H1 (cell line): ENCODE data around the gene TDRD9. TPM values are rescaled to one million over a fixed set of nuclear protein-coding genes. Genes with fewer than 3 reads are reported as not detected.

ENCODE experiments used
- CTCF ChIA-PET: fragments of 300-600 bp; sonication (Branson Sonifier 250); formaldehyde crosslinking; loops from one replicate; lab custom pipeline; 2021; ENCODE audit not compliant: partially characterized antibody; lab: Charles Lee
- POLR2A ChIA-PET: fragments of 300-600 bp; sonication (Branson Sonifier 250); formaldehyde crosslinking; loops from one replicate; lab custom pipeline; 2021; ENCODE audit warnings: inconsistent platforms; ENCODE audit not compliant: partially characterized antibody; lab: Charles Lee
- DNase-seq, 2 experiments: peaks; one replicate each; pipeline versions ENCODE4 v3.0.0 to v3.0.0-alpha.2; 2010 to 2022; ENCODE audit warnings: low spot score in 2 of 2, low read depth in 1 of 2, mixed read lengths in 1 of 2
- FAIRE-seq: peaks from 2 replicates; lab custom pipeline; 2011; peaks lifted over from hg19 to GRCh38; lab: Jason Lieb, UNC
- H2AFZ ChIP-seq: 2 replicates; pipeline ENCODE4 v1.8.1; 2012; ENCODE audit warnings: low read length, inconsistent platforms
- H2AK5ac ChIP-seq: 2 replicates; pipeline ENCODE4 v1.6.1; 2013; ENCODE audit warnings: low read depth, low read length
- H2BK120ac ChIP-seq: replicated peaks from 2 replicates; pipeline ENCODE3; 2013; ENCODE audit warnings: low read depth, low read length, inconsistent platforms
- H2BK12ac ChIP-seq: 2 replicates; pipeline ENCODE4 v1.6.1; 2013; ENCODE audit warnings: low read depth, low read length
- H2BK15ac ChIP-seq: 2 replicates; pipeline ENCODE4 v1.6.1; 2013; ENCODE audit warnings: low read length
- H2BK20ac ChIP-seq: 2 replicates; pipeline ENCODE4 v1.6.1; 2013; ENCODE audit warnings: low read length
- H2BK5ac ChIP-seq: 2 replicates; pipeline ENCODE4 v1.6.1; 2013; ENCODE audit warnings: low read depth, low read length
- H3K14ac ChIP-seq: 2 replicates; pipeline ENCODE4 v1.6.1; 2013; ENCODE audit warnings: inconsistent platforms; ENCODE audit not compliant: insufficient read length
- H3K18ac ChIP-seq: 2 replicates; pipeline ENCODE4 v1.6.1; 2013; ENCODE audit warnings: low read length; ENCODE audit errors: extremely low read depth
- H3K23ac ChIP-seq: 2 replicates; pipeline ENCODE4 v1.6.1; 2013; ENCODE audit warnings: inconsistent platforms; ENCODE audit not compliant: insufficient read length
- H3K23me2 ChIP-seq: 2 replicates; pipeline ENCODE4 v1.6.1; 2013; ENCODE audit warnings: low read depth, low read length
- H3K27ac ChIP-seq: 2 replicates; pipeline ENCODE4 v1.6.1; 2011; ENCODE audit warnings: low read depth, low read length, inconsistent platforms
- H3K27me3 ChIP-seq, 4 experiments: replicated peaks in 1 of 4; 1 replicate in 1 of 4; 2 replicates in 3 of 4; pipeline versions ENCODE4 v1.6.1 to v1.8.1; 2011 to 2013; ENCODE audit warnings: low read length in 3 of 4, mild to moderate bottlenecking in 3 of 4, inconsistent platforms in 2 of 4, mixed read lengths in 2 of 4, moderate library complexity in 1 of 4; ENCODE audit not compliant: control insufficient read depth in 3 of 4, insufficient read depth in 3 of 4; ENCODE audit errors: extremely low read depth in 1 of 4
- H3K36me3 ChIP-seq, 4 experiments: 2 replicates each; pipeline versions ENCODE4 v1.6.1 to v1.8.1; 2011 to 2013; ENCODE audit warnings: mild to moderate bottlenecking in 4 of 4, low read length in 3 of 4, moderate library complexity in 2 of 4, control low read depth in 1 of 4, inconsistent platforms in 1 of 4; ENCODE audit not compliant: insufficient read depth in 4 of 4, control insufficient read depth in 2 of 4
- H3K4ac ChIP-seq: replicated peaks from 2 replicates; pipeline ENCODE3; 2013; ENCODE audit warnings: low read length, low read depth, mixed read lengths, inconsistent platforms; ENCODE audit not compliant: insufficient read length
- H3K4me1 ChIP-seq, 4 experiments: replicated peaks in 1 of 4; 1 replicate in 1 of 4; 2 replicates in 3 of 4; pipeline versions ENCODE4 v1.6.1 to v1.8.1; 2011 to 2013; ENCODE audit warnings: low read length in 3 of 4, inconsistent platforms in 2 of 4, mixed read lengths in 1 of 4; ENCODE audit not compliant: insufficient read depth in 4 of 4, control insufficient read depth in 3 of 4
- H3K4me2 ChIP-seq, 2 experiments: 2 replicates each; pipeline versions ENCODE4 v1.6.1 to v1.8.1; 2011 to 2013; ENCODE audit warnings: low read depth in 2 of 2, low read length in 2 of 2, control low read depth in 1 of 2, inconsistent platforms in 1 of 2, mild to moderate bottlenecking in 1 of 2; ENCODE audit not compliant: insufficient read depth in 1 of 2
- H3K4me3 ChIP-seq, 4 experiments: fragments of 200-600, 300-600 bp in 1 of 4; sonication (generic), shearing (Covaris generic), sonication (Bioruptor Twin) in 1 of 4; 2 replicates each; pipeline versions ENCODE4 v1.5.1 to v1.8.1; 2011 to 2016; ENCODE audit warnings: low read length in 4 of 4, low read depth in 3 of 4, control low read depth in 2 of 4, inconsistent platforms in 2 of 4, mild to moderate bottlenecking in 2 of 4, mixed read lengths in 1 of 4, moderate library complexity in 1 of 4; ENCODE audit not compliant: insufficient read depth in 2 of 4; ENCODE audit errors: extremely low read depth in 1 of 4
- H3K56ac ChIP-seq: replicated peaks from 2 replicates; pipeline ENCODE3; 2013; ENCODE audit warnings: low read depth, mild to moderate bottlenecking, mixed read lengths, low read length, inconsistent platforms; ENCODE audit not compliant: insufficient read length
- H3K79me1 ChIP-seq: 2 replicates; pipeline ENCODE4 v1.6.1; 2013; ENCODE audit warnings: low read depth, low read length, control low read depth
- H3K79me2 ChIP-seq, 2 experiments: 2 replicates each; pipeline versions ENCODE4 v1.6.1 to v1.8.1; 2012 to 2013; ENCODE audit warnings: low read length in 2 of 2, mild to moderate bottlenecking in 2 of 2, inconsistent platforms in 1 of 2; ENCODE audit not compliant: insufficient read depth in 2 of 2, control insufficient read depth in 1 of 2
- H3K9ac ChIP-seq, 4 experiments: replicated peaks in 1 of 4; 1 replicate in 1 of 4; 2 replicates in 3 of 4; pipeline versions ENCODE4 v1.6.1 to v1.8.1; 2011 to 2013; ENCODE audit warnings: low read depth in 3 of 4, low read length in 3 of 4, control low read depth in 2 of 4, mild to moderate bottlenecking in 2 of 4, moderate library complexity in 2 of 4, inconsistent platforms in 1 of 4; ENCODE audit errors: extremely low read depth in 1 of 4
- H3K9me3 ChIP-seq, 2 experiments: 2 replicates each; pipeline versions ENCODE4 v1.6.1 to v1.8.1; 2012 to 2013; ENCODE audit warnings: mild to moderate bottlenecking in 2 of 2, moderate library complexity in 2 of 2, control low read depth in 1 of 2, inconsistent platforms in 1 of 2, low read depth in 1 of 2, low read length in 1 of 2, mixed read lengths in 1 of 2; ENCODE audit not compliant: insufficient read depth in 2 of 2
- H4K20me1 ChIP-seq, 2 experiments: replicated peaks in 1 of 2; 2 replicates each; pipeline versions ENCODE3 to v1.8.1; 2011 to 2013; ENCODE audit warnings: inconsistent platforms in 2 of 2, low read length in 2 of 2, mild to moderate bottlenecking in 1 of 2; ENCODE audit not compliant: insufficient read depth in 2 of 2, control insufficient read depth in 1 of 2
- H4K5ac ChIP-seq: 2 replicates; pipeline ENCODE4 v1.6.1; 2013; ENCODE audit warnings: low read length, low read depth, mixed read lengths, inconsistent platforms; ENCODE audit not compliant: insufficient read length
- H4K8ac ChIP-seq: 2 replicates; pipeline ENCODE4 v1.8.0; 2013; ENCODE audit warnings: mild to moderate bottlenecking, moderate library complexity, low read length, inconsistent platforms; ENCODE audit not compliant: insufficient read depth; ENCODE audit errors: extremely low read depth
- H4K91ac ChIP-seq: replicated peaks from 2 replicates; pipeline ENCODE3; 2013; ENCODE audit warnings: low read length, mixed read lengths, inconsistent platforms; ENCODE audit not compliant: insufficient read length
- ASH2L ChIP-seq: fragments of 200-600, 300-600 bp; sonication (generic); IDR thresholded peaks from one replicate; pipeline ENCODE4 v1.7.1; 2017; ENCODE audit warnings: low read length
- BACH1 ChIP-seq: IDR thresholded peaks from 2 replicates; pipeline ENCODE4 v1.6.1; 2012; ENCODE audit warnings: low read length, improper control_type of control experiment
- EGR1 ChIP-seq: IDR thresholded peaks from 2 replicates; pipeline ENCODE4 v1.6.1; 2011; ENCODE audit warnings: low read depth, low read length, borderline replicate concordance
- EP300 ChIP-seq, 2 experiments: IDR thresholded peaks; 1 replicate in 1 of 2; 2 replicates in 1 of 2; pipeline ENCODE4 v1.6.1; 2011 to 2012; ENCODE audit warnings: low read depth in 2 of 2, low read length in 2 of 2, mild to moderate bottlenecking in 2 of 2, borderline replicate concordance in 1 of 2, inconsistent platforms in 1 of 2, moderate library complexity in 1 of 2
- NANOG ChIP-seq: IDR thresholded peaks from 2 replicates; pipeline ENCODE4 v1.6.1; 2011; ENCODE audit warnings: low read length, low read depth, mild to moderate bottlenecking, inconsistent platforms; ENCODE audit not compliant: insufficient read depth, poor library complexity, severe bottlenecking
- PHF8 ChIP-seq: fragments of 200-600 bp; sonication (generic); conservative IDR thresholded peaks from 2 replicates; pipeline ENCODE4 v1.7.1; 2012; ENCODE audit warnings: low read depth, mild to moderate bottlenecking, inconsistent platforms, low read length, moderate library complexity
- TEAD4 ChIP-seq: IDR thresholded peaks from 2 replicates; pipeline ENCODE4 v1.6.1; 2012; ENCODE audit warnings: low read depth, low read length, inconsistent platforms, mixed read lengths
- WGBS, 2 experiments: shearing (Covaris generic) in 1 of 2; methylation state at CpG; one replicate each; pipeline versions ENCODE4 v1.1.6 to v1.1.7; 2013 to 2015; ENCODE audit warnings: low lambda C conversion rate in 2 of 2, mixed read lengths in 2 of 2, inconsistent platforms in 1 of 2, low coverage in 1 of 2, missing lambda C conversion rate in 1 of 2; ENCODE audit not compliant: insufficient replicate concordance in 2 of 2, insufficient coverage in 1 of 2, insufficient read length in 1 of 2; ENCODE audit errors: extremely low coverage in 1 of 2, missing lambda C conversion rate in 1 of 2; 5-methylcytosine and 5-hydroxymethylcytosine counted together
- polyA plus RNA-seq, 7 experiments: library from polyadenylated mRNA; depleted of rRNA in 3 of 7; stranded (reverse) in 5 of 7; unstranded in 2 of 7; fragments of >200 nt in 5 of 7; fragments of 200-250 nt in 2 of 7; gene quantifications; 1 replicate in 5 of 7; 2 replicates in 1 of 7; 4 replicates in 1 of 7; pipeline versions ENCODE4 v1.2.1 to v1.2.3, GENCODE V29; 2011 to 2013; ENCODE audit warnings: missing spikeins in 2 of 7, mixed read lengths in 2 of 7
- total RNA-seq: library from RNA; stranded (reverse); fragmentation: NEBNext Ultra II Directional; extraction: Animal tissue kit (Norgen Biotek cat#: 25700); gene quantifications from 2 replicates; pipeline ENCODE4 v1.2.1, GENCODE V29; 2021
- TF ChIP-seq, protein P1 (sequence below), 3 experiments: IDR thresholded peaks; 1 replicate in 2 of 3; 2 replicates in 1 of 3; pipeline versions ENCODE4 v1.5.1 to v1.6.1; 2011; ENCODE audit warnings: low read length in 3 of 3, mild to moderate bottlenecking in 3 of 3, inconsistent platforms in 2 of 3, low read depth in 1 of 3, moderate library complexity in 1 of 3; ENCODE audit not compliant: insufficient read depth in 1 of 3; ENCODE audit errors: control extremely low read depth in 1 of 3
- TF ChIP-seq, protein P2 (sequence below): IDR thresholded peaks from 2 replicates; pipeline ENCODE4 v1.6.1; 2011; ENCODE audit warnings: low read depth, mild to moderate bottlenecking, low read length; ENCODE audit not compliant: insufficient read depth

Gene TDRD9
- total and polyA plus RNA-seq, 2 of the 8 experiments (the other 6 are each of a cell fraction or from before 2014, with no cell fraction given), result not detected

DNA sequence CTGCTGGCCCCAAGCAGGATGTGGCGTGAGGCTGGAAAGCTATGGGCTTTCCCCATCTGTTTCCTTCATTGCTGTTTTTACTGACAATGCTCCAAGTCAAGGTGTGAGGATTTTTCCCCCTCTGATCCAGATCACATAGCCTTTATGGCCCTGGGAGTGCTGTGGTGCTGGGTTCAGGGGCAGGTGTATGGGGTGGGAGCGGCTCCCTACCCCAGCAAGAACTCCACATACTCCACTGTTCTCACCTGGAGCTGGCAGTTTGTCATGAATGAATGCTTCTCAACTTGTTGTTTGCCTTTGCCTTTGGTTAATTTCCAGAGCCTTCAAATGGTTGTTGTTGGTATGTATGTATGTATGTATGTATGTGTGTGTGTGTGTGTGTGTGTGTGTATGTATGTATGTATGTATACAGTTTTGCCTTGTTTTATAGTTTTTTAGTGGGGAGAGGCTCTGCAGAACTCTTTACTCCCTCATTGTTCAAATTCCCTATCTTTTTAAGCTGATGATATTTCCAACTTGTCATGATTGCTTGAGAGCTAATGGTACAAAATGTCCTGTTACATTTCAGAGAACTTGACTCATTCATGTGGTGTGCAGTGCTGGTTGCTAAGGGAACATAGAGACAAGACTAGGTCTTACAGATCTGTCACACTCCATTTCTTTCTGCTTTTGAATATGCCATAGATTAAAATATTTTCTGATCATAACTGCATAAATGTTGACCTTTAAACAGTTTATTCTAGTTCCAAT lies 120.7 kb downstream of the TDRD9 start:
- POLR2A ChIA-PET, result no interaction called here
- CTCF ChIA-PET, result interaction anchor here (0.6 to 2.6 kb wide), 6 partner anchors 20 to 53 kb away, joined by 3 to 9 read pairs (median 3); partner anchors contain the start of gene ASPG
- no peak overlapping the region for H3K23ac ChIP-seq
- TF ChIP-seq, protein P1, sequence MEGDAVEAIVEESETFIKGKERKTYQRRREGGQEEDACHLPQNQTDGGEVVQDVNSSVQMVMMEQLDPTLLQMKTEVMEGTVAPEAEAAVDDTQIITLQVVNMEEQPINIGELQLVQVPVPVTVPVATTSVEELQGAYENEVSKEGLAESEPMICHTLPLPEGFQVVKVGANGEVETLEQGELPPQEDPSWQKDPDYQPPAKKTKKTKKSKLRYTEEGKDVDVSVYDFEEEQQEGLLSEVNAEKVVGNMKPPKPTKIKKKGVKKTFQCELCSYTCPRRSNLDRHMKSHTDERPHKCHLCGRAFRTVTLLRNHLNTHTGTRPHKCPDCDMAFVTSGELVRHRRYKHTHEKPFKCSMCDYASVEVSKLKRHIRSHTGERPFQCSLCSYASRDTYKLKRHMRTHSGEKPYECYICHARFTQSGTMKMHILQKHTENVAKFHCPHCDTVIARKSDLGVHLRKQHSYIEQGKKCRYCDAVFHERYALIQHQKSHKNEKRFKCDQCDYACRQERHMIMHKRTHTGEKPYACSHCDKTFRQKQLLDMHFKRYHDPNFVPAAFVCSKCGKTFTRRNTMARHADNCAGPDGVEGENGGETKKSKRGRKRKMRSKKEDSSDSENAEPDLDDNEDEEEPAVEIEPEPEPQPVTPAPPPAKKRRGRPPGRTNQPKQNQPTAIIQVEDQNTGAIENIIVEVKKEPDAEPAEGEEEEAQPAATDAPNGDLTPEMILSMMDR (IDR thresholded peaks at IDR 0.05; ENCODE audit: control extremely low read depth in 1 of 3, insufficient read depth in 1 of 3, low read depth in 1 of 3, low read length in 3 of 3), result no peak
- TF ChIP-seq EP300 (IDR thresholded peaks at IDR 0.05; ENCODE audit: borderline replicate concordance in 1 of 2, low read depth in 2 of 2, low read length in 2 of 2), result no peak
- TF ChIP-seq, protein P2, sequence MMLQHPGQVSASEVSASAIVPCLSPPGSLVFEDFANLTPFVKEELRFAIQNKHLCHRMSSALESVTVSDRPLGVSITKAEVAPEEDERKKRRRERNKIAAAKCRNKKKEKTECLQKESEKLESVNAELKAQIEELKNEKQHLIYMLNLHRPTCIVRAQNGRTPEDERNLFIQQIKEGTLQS, result no peak
- TF ChIP-seq NANOG, result no peak
- no peak for TF ChIP-seq EGR1
- TF ChIP-seq TEAD4, result no peak
- no peak for TF ChIP-seq ASH2L
- TF ChIP-seq BACH1, result no peak
- no peak for TF ChIP-seq PHF8

More for the DNA sequence above, 120.7 kb downstream of the TDRD9 start:
- H3K18ac ChIP-seq, result no peak overlapping the region
- H3K4me1 ChIP-seq, result no peaks in the 10 kb centered on the region
- no peaks in the 10 kb centered on the region for H3K79me2 ChIP-seq
- WGBS, 2 experiments, result 92% methylated on average over 2 of the region's 2 CpGs; no CpG with 5 or more reads in 1 of the 2 experiments
- H2AK5ac ChIP-seq, result no peak overlapping the region
- H4K5ac ChIP-seq, result no peak overlapping the region
- DNase-seq (no peak), FAIRE-seq (no peak)
- H3K14ac ChIP-seq, result no peak overlapping the region
- H3K4me2 ChIP-seq, result no peak overlapping the region
- H2AFZ ChIP-seq, result no peak overlapping the region
- H3K9me3 ChIP-seq, result 0 out of 4 replicates have a peak, but pooled peaks cover 0 to 4% of the 10 kb centered on the region in 2 experiments
- no peak overlapping the region for H3K4ac ChIP-seq
- H3K79me1 ChIP-seq, result no peaks in the 10 kb centered on the region
- H2BK120ac ChIP-seq, result no peak overlapping the region
- H3K56ac ChIP-seq, result no peak overlapping the region
- no peak overlapping the region for H2BK5ac ChIP-seq
- H2BK12ac ChIP-seq, result no peak overlapping the region
- no peak overlapping the region for H2BK15ac ChIP-seq
- H3K36me3 ChIP-seq, result no peaks in the 10 kb centered on the region
- no peak overlapping the region for H3K9ac ChIP-seq
- H3K27me3 ChIP-seq, result no peaks in the 10 kb centered on the region
- H2BK20ac ChIP-seq, result no peak overlapping the region
- no peaks in the 10 kb centered on the region for H3K23me2 ChIP-seq
- H3K27ac ChIP-seq, result no peak overlapping the region
- no peak overlapping the region for H3K4me3 ChIP-seq
- no peak overlapping the region for H4K91ac ChIP-seq
- H4K8ac ChIP-seq, result no peak overlapping the region
- H4K20me1 ChIP-seq, result no peaks in the 10 kb centered on the region
